ENCODE data around the gene SSUH2.

The SSUH2 gene

DNA sequence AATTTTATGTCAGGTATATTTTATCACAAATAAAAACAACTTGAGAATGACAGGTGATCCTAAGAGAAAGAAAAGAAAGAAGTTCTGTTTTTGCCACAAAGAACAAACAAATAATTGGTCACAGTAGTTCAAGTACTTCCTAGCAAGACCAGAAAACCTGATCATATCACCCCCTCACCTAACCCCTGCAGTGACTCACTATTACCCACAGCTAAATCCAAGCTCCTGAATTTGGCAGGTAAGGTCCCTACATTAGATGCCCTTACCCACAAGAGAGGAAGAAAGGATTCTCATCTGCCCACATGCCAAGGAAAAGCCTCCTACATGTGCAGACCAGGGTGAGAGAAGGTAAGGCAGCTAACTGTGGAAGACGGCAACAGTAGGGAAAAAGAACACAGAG is 4.4 kb downstream of the SSUH2 start:
- DNase-seq (ENCODE audit: low read depth, low spot score), result no peak

DNA sequence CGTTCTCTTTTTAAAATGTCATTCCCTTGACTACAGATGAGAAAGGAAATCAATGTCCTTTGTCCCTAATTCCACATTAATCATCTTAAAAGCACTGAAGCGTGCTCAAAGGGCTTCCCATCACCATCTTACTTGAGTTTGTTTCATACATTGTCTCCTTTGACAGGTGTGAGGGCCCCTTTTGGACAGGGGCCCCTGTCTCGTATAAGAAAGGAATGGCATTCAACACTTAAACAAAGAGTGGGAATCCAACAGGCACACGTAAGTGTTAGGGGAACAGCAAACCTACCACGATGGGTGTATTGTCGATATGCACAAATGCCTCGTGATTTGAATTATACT is 5.0 kb downstream of the SSUH2 start:
- DNase-seq (ENCODE audit: low read depth, low spot score), result no peak

DNA sequence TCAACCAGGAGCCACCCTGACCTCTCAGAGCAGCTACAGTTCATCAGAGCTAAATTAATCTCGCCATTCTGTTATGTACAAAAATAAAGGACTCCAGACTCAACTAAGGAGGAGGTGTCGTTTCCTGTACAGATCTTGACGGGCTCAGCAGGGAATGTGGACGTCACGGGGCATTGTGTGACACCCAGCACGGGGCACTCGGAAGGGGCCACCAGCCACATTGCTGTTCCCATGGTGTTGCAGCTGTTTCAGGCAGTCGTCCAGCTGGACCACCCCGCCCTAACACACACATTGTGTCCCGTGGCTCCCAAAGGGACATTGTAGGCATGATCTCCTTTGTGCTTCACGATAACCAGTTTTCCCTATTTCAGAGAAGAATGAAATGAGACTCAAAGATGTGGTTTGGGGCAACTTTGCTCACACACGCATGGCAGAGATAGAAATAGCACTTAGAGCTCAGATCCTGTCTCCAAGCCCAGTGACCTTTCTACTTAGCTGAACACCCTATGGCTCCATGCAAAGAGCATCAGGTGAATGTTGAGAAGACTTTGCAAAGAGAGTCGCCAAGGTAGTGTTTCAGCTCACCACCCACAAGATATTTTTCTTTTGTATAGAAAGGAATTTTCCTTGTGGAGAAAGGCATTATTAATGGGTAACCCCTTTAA is 5.5 kb downstream of the SSUH2 start:
- no peak for DNase-seq (ENCODE audit: low read depth, low spot score)

DNA sequence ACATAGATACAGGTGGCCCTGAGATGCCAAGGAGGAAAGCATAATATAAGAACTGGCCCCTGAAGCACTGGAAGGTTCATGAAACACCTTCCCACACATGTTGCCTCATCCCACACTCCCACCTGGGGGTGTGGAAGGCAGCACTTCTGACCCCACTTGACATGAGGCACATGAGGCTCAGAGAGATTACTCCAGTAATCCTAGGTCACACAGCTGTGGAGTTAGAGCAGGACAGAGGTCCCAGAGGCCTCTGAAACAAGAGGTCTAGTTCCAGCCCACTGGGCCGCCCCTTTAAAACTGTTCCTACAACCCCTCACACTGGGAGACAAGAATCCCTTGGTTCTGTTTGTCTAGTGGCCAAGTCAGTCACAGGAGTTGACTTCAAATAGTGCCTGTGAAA is 7.2 kb downstream of the SSUH2 start:
- DNase-seq (ENCODE audit: low read depth, low spot score), result no peak

DNA sequence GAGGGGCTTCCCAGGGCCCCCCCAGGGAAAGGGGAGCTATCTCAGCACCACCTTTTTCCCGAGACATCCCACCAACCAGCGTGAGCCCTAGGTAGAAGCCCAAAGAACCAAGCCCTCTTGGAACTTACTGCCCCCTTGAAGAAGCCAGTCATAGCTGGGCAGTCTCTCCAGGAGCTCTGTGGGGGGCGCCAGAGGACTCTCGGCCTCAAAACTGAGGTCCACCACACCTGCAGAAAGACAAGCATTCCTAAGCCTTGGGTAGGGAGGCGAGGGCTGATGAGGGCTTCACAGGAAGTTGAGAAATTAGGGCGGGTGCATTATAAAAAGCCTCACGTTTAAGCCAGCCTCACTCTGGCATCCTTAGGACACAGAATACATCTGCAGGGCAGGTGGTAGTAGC is 9.0 kb downstream of the SSUH2 start:
- no peak for DNase-seq (ENCODE audit: low read depth, low spot score)

DNA sequence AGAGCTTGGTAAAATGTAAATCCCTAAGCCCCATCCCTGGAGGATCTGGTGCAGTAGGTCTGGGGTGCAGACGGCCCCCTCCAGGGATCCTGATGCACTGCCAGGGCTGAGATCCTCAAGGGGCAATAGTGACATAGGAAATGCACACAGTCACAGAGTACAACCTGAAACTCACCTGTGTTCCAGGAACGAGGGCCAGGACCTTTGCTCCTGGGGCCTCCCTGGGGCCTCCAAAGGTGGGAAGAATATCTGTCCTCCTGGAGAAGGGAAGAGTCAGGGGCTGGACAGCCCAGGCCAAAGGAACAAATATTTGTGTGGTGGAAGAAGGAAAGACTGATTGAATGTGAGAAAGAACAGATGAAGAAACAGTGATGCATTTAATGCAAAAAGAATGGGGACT is 9.5 kb downstream of the SSUH2 start:
- no peak for DNase-seq (ENCODE audit: low read depth, low spot score)

DNA sequence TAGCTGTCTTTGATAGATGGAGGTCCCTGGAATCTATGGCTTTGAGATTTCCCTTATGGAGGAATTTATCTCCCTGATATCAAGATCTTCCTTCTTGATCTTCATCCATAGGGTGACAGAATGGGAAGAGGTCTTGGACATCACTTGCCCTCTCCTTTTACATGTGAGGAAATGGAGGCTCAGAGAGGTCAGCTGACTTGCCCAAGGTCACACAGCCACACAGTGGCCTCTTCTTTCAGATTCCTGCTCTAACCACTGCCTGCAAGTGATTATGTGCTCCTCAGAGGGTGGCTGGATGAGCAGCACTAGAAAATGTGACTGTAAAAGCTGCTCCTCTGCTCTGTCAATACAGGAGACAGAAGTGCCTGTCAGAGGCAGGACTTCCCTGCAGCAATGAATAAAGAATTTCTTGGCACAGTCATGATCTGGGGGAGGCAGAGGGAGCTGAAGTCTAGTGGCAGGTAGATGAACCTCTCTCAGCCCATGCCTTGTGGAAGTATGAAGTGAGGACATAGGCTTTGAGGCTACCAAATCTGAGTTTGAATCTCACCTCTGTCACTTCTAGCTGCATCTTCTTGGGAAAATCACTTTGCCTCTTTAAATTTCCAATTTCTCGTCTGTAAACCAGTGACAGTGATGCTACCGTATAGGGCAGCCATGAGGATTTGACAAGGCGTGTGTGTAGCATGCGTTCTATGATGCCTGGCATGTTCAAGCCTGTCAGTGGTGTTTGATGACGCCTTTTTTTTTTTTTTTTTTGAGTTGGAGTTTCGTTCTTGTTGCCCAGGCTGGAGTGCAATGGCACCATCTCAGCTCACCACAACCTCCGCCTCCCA is 12.0 kb downstream of the SSUH2 start:
- DNase-seq (ENCODE audit: low read depth, low spot score), result no peak

DNA sequence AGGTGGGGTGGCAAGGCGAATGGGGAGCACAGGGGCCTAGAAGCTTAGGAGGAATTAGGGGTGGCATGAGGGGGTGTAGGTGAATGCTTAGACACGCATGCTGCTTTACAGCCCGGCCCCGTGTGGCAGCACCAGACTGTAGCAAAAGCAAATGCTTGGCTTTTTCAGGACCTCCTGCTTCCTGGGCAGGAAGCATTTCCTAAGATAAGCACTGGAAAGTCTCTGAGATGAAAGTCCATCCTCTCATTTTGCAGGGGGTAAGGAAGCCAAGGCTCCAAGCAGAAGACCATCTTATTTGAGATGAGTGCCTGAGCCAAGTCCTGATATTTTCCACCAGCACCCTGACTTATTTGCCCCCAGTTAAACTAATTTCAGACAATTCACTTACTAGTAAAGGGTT is 12.9 kb downstream of the SSUH2 start:
- DNase-seq (ENCODE audit: low read depth, low spot score), result no peak

DNA sequence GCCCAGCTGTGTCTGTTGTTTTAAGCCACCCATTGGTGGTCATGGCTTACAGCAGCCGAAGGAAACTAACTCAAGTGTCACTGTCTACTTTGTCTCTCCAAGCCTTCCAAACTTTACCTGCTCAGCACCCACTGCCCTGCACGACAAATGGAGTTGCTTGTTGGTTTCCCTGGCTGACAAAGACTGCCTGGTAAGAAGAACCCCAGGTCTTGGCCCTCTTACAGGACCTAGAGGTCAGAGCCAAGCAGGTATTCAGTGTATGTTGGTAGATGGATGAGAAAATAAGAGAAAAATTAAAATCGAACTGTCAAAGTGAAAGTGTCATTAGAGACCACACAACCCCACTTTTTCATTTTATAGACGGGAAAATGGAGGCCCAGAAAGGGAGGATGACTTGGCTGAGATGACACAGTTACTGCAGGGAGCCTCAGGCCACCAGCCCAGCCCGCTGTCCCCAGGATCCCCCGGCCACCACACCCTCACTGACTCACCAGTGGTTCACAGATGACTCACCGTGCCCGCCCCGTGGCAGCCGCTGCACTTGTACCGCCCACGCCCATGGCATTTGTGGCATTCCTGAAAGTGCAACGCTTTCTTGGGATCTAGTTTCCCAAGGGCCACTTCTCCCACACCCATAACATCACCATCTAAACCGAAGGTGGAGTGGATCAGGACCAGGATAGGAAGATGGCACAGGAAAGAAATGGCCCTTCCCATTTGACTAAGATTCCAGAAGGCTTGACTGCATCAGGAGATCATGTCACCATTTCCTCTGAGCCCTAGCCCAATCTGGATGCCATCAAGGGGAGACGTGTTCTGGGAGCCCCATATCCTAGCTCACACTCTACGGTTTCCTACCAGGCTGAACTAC is 15.2 kb downstream of the SSUH2 start:
- no peak for DNase-seq (ENCODE audit: low read depth, low spot score)

DNA sequence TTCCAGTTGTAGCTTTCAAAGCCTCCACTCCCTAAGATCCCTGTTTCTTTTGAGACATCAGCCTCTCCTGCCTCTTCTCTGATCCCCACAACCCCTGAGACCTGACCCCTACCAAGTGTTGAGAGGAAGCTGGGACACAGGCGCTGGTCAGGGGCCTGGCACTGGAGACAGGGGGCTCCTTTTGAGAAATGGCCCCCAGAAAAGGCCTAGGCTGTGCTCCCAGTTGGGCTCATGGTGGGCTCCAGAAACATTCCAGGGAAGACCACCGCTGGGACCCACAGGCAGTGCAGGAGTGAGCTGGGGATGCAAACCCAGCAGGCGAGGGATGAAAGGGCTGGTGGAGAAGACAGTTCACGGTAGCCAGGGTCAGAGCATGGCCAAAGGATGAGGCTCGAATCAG is 16.6 kb downstream of the SSUH2 start:
- DNase-seq (ENCODE audit: low read depth, low spot score), result no peak

DNA sequence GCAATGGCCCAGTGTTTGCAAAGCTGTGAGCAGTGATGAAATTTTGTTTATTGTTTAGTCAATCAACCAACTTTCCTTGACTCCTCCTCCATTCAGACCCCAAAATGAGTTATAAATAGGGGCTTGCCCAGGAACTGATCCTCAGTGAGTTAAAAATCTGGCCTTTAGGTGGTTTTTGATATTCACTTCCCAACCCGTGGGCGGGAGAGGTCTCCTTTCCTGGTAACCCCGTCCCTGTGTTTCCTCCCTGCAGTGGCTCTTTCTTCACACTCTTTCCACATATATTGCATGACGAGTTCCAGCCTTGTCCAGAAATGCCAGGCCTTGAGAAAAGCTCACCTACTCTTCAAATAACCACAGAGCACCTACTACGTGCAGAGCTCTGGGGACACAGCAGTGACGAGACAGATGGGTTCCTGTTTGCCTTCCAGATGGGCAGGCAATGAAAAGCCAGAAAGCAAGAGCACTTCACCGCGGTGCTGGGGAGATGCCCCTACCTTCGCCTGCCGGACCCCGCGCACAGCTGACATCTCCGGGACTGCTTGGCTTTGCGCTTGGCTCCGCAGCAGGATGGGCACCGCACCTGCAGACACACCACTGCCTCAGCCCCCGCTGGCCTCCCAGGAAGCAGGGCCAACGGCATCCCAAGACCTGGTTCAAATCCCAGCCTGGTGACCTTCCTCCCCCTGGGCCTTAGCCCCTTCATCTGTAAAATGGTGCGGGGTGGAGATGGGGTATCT is 17.2 kb downstream of the SSUH2 start:
- no peak for DNase-seq (ENCODE audit: low read depth, low spot score)

DNA sequence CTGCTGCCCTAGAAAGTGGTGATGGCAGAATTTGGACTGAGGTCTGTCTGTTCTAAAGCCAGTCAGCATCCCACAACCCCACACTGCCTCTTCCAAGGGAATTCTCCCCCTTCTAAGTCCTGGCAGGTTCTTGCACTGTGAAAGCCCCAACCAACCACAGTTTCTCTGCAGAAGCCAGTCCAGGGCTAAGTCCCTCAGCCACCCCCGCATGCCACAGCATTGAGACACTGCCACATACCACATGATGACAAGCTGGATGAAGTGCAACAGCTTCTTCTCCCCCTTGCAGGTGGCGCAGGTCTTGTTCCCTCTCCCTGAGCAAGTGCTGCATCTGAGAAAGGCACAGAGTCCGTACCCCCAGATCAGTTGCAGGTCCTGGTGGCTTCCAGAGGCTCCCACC is 18.6 kb downstream of the SSUH2 start:
- DNase-seq (ENCODE audit: low read depth, low spot score), result no peak

DNA sequence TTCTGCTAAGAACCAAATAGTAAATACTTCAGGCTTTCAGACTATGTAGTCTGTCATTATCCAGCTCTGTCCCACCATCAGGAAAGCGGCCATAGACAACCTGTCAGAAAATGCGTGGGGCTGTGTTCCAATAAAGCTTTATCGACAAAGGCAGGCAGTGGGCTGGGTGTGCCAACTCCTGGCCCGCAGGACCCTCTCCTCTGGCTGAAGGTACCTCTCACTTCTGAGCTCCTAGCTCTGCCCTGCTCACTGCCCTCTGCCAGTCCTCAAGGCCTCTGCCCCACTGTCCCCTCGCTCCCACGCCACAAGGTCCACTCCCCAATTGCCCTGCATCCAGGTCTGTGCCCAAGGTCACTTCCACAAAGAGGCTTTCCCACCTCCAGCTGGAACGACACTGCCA is 20.0 kb downstream of the SSUH2 start:
- DNase-seq (ENCODE audit: low read depth, low spot score), result no peak

DNA sequence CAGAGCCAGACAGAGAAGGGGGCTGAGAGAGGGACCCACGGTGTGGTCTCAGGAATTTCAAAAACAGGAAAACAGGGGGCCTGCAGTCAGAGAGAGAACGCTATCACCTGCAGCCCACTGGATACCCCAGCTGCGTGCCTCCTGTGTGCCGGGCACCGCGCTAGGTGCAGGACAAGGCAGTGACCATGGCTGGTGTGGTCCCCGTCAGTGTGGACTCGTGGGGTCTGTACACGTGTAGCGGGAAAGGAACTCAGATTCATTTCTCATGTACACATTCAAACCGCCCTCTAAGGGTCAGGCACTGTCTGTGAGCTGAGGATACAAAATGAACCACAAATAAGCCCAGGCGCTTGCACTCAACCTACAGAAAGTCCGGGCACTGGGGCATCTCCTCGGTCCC is 20.9 kb downstream of the SSUH2 start:
- DNase-seq (ENCODE audit: low read depth, low spot score), result no peak

DNA sequence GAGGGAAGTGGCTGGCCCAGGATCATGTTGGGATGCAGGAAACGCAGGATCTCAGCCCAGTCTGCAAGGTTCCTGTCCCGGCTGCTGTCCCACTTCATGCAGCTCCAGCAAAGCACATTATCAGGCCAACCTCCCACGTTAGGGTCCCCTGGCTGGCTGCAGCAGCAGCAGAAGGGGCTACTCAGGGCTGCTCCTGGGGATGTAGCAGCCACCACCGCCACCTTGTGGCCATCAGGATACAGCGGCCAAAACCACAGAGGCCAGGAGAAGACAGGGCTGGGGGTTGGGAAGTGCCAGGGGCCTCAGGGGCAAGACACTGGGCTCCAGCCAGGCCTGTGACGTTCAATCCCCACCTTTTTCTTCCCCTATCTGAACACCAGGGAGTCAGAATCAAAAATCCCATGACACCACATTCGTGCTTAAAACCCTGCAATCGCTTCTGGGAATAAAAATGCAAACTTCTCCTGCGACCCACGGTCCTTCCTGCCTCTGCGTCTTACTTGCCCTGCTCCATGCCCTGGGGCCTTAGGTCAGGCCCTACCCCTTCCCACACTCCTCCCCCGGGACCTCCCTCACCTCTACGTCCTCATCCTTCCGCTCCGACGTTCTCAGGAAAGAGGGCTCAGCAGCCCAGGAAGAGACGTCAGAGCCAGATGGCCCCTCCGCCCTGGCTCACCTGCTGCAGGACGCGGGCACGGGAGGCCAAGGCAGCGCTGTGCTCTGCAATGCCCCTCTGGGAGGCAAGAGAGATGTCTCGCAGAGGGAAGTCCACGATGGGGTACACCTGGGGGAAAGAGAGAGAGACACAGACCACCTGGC is 21.5 kb downstream of the SSUH2 start:
- peak; percentile 54 for DNase-seq (ENCODE audit: low read depth, low spot score)

DNA sequence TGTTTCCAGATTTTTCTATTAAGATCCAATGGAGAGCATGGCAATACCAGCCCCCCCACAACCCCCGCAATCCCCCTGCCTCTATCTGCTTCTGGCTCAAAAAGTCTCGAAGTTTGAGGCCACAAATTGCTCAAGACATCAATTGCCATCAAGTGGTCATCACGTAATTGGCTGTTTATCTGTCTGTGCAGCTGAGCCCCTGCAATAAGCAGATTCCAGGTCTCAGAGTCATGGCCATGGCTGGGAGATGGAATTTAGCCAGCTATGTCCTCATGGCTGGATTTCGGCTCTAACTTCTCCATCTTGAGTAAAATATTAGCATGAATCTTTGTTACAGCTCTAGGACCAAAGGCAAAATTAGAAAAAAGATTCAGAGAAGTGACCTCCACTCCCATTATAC is 22.7 kb downstream of the SSUH2 start:
- no peak for DNase-seq (ENCODE audit: low read depth, low spot score)

DNA sequence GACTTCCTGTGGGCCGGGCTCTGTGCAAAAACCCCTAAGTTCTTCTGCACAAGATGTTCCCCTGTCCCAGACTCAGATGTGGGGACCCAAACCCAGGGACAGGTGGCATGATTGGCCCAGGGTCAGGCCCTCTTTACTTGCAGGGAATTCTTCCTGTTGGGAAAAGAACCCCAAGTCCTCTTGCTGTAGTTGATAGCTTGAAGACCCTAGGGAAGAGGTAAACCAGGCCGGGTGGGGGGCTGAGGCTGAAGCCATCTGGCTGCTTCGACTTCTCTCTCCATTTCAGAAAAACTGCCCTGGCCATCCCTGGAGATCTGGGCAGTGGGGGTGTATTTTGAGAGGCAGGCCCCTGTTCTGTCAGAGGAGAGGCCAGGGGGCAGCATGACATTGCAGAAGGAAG is 23.5 kb downstream of the SSUH2 start:
- DNase-seq (ENCODE audit: low read depth, low spot score), result no peak

DNA sequence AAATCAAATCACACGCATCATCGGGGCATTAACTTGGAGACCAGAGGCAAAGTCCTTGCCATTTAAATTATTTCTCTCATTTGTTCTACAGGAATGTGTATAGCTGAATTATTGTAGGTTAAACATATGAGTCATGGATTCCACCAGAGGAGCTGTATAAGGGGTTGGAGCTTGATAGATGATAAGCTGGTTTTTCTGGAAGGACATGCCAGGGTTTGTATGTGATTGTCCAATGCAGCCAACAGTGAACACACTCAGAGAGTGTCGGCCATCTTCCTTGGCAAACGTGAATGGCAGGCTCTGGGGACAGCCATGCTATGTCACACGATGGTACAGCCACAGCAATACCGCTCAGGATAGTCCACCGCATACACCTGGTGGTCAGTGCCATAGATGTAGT is 25.1 kb downstream of the SSUH2 start:
- DNase-seq (ENCODE audit: low read depth, low spot score), result no peak

DNA sequence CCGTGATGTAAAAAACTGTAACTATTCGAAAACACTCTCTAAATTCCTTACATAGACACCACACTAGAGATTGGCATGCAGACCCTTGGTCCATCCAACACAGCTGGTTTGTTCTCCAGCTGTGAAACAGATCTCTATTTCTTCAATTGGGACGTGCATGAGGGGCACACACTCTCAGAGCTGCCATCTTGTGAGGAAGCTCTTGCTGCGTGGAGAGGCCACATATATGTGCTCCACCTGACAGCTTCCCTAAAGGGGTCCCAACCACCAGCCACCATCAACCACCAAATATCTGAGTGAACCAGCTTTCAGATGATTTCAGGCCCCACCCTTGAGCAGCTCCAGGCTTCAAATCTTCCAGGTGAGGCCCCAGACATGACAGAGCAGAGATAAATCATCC is 25.6 kb downstream of the SSUH2 start:
- DNase-seq (ENCODE audit: low read depth, low spot score), result no peak

DNA sequence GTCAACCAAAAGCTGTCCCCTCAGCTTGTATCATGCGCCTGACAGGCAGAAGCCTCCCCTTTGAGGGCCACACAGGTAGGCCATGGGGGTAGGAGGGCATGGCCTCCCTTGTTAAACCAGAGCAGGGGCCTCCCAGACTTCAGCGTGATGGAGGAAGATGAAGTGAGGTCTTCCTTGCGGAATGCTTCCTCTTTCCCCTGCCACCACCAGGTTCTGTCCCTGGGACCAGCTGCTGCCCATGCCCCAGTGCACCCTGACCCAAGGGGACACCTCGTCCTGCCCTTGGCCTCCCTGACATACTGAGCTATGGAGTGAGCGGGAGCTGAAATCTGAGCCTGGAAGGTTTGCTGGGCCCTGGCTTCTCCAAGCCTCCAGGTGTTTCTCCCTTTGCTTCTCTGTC is 26.7 kb downstream of the SSUH2 start:
- DNase-seq (ENCODE audit: low read depth, low spot score), result no peak

DNA sequence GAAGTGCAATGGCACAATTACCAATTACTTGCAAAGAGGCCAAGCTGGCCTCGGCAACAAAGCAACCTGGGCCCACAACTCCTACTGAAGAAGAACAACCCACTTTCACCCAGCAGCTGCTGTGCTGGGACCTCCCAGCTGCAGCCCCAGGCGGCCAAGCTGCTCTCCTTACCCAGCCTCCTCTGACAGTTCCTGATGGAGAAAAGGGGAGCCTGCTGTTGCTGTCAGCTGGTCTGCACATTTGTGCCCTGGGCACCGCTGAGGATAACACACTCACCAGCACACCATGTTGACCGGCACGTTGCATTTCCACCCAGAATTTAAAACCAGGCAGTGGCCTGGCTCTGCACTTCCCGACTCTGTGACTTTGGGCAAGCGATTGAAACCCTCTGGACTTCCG is 33.6 kb downstream of the SSUH2 start:
- no peak for DNase-seq (ENCODE audit: low read depth, low spot score)

Measured in smooth muscle cell of the brain vasculature (primary cell).